Sigmoid colon (tissue), 4 donors: ENCODE data around the gene POLN.

Experiments used
- POLR2A ChIP-seq, 2 donors: fragments of 450-650 bp; IDR thresholded peaks; one replicate each; pipeline ENCODE4 v1.6.1; 2016; ENCODE audit warnings: antibody characterized with exemption in 2 of 2, mild to moderate bottlenecking in 2 of 2, moderate library complexity in 2 of 2
- POLR2AphosphoS5 ChIP-seq, 4 donors: sonication (generic); formaldehyde crosslinking; IDR thresholded peaks; one replicate each; pipeline ENCODE4 v1.6.1; 2017; ENCODE audit warnings: antibody characterized with exemption in 4 of 4
- TF ChIP-seq, protein P1 (sequence below), 4 experiments: fragments of 450-650 bp in 3 of 4; fragments of 200-600 bp in 1 of 4; IDR thresholded peaks; one replicate each; pipeline ENCODE4 v1.5.1; 2016 to 2019; ENCODE audit warnings: antibody characterized with exemption in 4 of 4, mild to moderate bottlenecking in 3 of 4, moderate library complexity in 2 of 4

DNA sequence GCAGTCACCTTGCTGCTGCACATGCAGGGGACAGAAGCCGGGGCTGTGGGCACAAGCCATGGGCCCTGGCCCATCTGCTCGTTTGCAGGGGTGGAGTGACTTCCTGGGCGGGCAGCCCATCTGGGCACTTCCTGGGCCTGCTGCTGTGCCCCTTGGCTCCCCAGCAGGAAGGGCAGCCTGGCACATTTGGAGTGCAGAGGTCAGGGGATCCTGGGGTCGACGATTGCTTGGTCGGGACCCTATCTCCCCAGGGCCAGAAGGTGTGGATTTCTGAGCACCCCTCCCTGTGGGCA, 30.9 kb upstream of the POLN start:
- TF ChIP-seq, protein P1, sequence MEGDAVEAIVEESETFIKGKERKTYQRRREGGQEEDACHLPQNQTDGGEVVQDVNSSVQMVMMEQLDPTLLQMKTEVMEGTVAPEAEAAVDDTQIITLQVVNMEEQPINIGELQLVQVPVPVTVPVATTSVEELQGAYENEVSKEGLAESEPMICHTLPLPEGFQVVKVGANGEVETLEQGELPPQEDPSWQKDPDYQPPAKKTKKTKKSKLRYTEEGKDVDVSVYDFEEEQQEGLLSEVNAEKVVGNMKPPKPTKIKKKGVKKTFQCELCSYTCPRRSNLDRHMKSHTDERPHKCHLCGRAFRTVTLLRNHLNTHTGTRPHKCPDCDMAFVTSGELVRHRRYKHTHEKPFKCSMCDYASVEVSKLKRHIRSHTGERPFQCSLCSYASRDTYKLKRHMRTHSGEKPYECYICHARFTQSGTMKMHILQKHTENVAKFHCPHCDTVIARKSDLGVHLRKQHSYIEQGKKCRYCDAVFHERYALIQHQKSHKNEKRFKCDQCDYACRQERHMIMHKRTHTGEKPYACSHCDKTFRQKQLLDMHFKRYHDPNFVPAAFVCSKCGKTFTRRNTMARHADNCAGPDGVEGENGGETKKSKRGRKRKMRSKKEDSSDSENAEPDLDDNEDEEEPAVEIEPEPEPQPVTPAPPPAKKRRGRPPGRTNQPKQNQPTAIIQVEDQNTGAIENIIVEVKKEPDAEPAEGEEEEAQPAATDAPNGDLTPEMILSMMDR (IDR thresholded peaks at IDR 0.05), result no peak
- TF ChIP-seq POLR2AphosphoS5 (IDR thresholded peaks at IDR 0.05) (no peak), POLR2A (IDR thresholded peaks at IDR 0.05) (no peak)
